BE2C (cell line): ENCODE measurements around the gene VAV1.
A peak's percentile ranks its signal among the peaks of the same experiment; 100 is the strongest.

Source experiments
- DNase-seq: peaks from one replicate; pipeline ENCODE4 v3.0.0-alpha.2; 2020
- H3K27me3 ChIP-seq: fragments of 250-450 bp; sonication (Bioruptor Pico); 2 replicates; pipeline ENCODE4 v1.5.1; 2020; ENCODE audit warnings: mild to moderate bottlenecking
- H3K36me3 ChIP-seq: fragments of 250-450 bp; sonication (Bioruptor Pico); 2 replicates; pipeline ENCODE4 v1.5.1; 2020; ENCODE audit warnings: mild to moderate bottlenecking
- H3K4me1 ChIP-seq: fragments of 250-450 bp; sonication (Bioruptor Pico); 2 replicates; pipeline ENCODE4 v1.5.1; 2020
- H3K4me3 ChIP-seq: 2 replicates; pipeline ENCODE4 v1.5.1; 2011; ENCODE audit warnings: low read depth, low read length
- H3K9me3 ChIP-seq: fragments of 250-450 bp; sonication (Bioruptor Pico); 2 replicates; pipeline ENCODE4 v1.5.1; 2020
- CTCF ChIP-seq: IDR thresholded peaks from 2 replicates; pipeline ENCODE4 v1.5.1; 2012; ENCODE audit warnings: mild to moderate bottlenecking, low read depth, low read length

VAV1 gene

GRCh38 chr19:6739390-6739882 is 33.1 kb upstream of the VAV1 start, which contains the start of gene TRIP10:
Gene TRIP10 (plus strand): TSS chr19:6739680. CDS start chr19:6739762, 82 bp downstream.
- H3K36me3 ChIP-seq, result no peaks in the 10 kb centered on the region
- H3K4me1 ChIP-seq, result peaks cover 5% of the 10 kb centered on the region
- no peaks in the 10 kb centered on the region for H3K9me3 ChIP-seq
- H3K4me3 ChIP-seq, result peak within 1 kb of the TSS; percentile 62
- peak; percentile 81 for DNase-seq
- no peak for TF ChIP-seq CTCF
- no peaks in the 10 kb centered on the region for H3K27me3 ChIP-seq

GRCh38 chr19:6739883-6740588 is 32.5 kb upstream of the VAV1 start:
- no peaks in the 10 kb centered on the region for H3K27me3 ChIP-seq

GRCh38 chr19:6740589-6741343 is 31.7 kb upstream of the VAV1 start:
- no peak for DNase-seq
- Histone ChIP-seq H3K4me1 (peaks cover 15% of the 10 kb centered on the region), H3K27me3 (no peaks in the 10 kb centered on the region), H3K9me3 (no peaks in the 10 kb centered on the region), H3K36me3 (no peaks in the 10 kb centered on the region), H3K4me3 (peak overlapping the region; percentile 62)
- TF ChIP-seq CTCF, result no peak

More at GRCh38 chr19:6739883-6740588, 32.5 kb upstream of the VAV1 start:
- Histone ChIP-seq H3K4me3 (peak overlapping the region; percentile 62), H3K4me1 (peaks cover 10% of the 10 kb centered on the region), H3K9me3 (no peaks in the 10 kb centered on the region), H3K36me3 (no peaks in the 10 kb centered on the region)
- no peak for TF ChIP-seq CTCF
- DNase-seq, result no peak

- no peaks in the 10 kb centered on the region for H3K27me3 ChIP-seq
- TF ChIP-seq CTCF, result no peak
- no peak overlapping the region for H3K4me3 ChIP-seq
- DNase-seq, result no peak
- peaks cover 15% of the 10 kb centered on the region for H3K4me1 ChIP-seq
- no peaks in the 10 kb centered on the region; the same call in 1 of the 2 replicates for H3K9me3 ChIP-seq
- no peaks in the 10 kb centered on the region for H3K36me3 ChIP-seq
Measured at GRCh38 chr19:6743066-6743465, 29.4 kb upstream of the VAV1 start.

- no peak for DNase-seq
- TF ChIP-seq CTCF, result no peak
- Histone ChIP-seq H3K36me3 (no peaks in the 10 kb centered on the region), H3K4me1 (peaks cover 13% of the 10 kb centered on the region), H3K4me3 (no peak overlapping the region), H3K9me3 (no peaks in the 10 kb centered on the region; the same call in 1 of the 2 replicates), H3K27me3 (no peaks in the 10 kb centered on the region)
Measured at GRCh38 chr19:6743714-6744380, 28.7 kb upstream of the VAV1 start.
